HG02973 (cell line): ENCODE measurements around the gene ALLC.
"Not testable (repeated sequence)": the region's sequence is repeated elsewhere in the genome, so short reads cannot be mapped to it uniquely, and the experiment has no call there.

Source experiments
- ATAC-seq: cut with Tn5 transposase; IDR thresholded peaks from one replicate; pipeline ENCODE4 v1.9.1; 2021; ENCODE audit warnings: moderate library complexity; ENCODE audit not compliant: unreplicated experiment

ALLC gene

DNA sequence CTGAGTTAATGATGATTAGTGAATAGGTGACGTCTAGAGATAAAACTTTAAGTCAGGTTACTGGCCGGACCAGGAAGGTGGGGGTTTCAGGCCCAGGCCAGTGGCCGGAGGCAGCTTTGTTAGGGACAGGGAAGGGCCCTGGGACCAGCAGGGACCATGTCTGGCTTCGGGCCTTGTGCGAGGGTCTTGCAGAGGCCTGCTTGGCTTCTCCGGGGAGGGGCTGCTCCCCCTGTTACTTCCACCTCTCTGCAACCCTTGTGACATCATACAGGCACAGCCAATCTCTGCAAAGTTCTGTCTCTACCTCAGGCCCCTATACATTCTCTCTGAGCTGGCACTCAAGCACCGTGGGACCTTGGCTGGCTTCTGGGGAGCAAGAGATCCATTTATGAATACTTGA lies at the start of gene ALLC:
Gene ALLC, plus strand, starts transcription at position 320 of the 400 bp plus-strand sequence. CDS start 12,958 bp downstream, outside the sequence.
- ATAC-seq, result no peak

DNA sequence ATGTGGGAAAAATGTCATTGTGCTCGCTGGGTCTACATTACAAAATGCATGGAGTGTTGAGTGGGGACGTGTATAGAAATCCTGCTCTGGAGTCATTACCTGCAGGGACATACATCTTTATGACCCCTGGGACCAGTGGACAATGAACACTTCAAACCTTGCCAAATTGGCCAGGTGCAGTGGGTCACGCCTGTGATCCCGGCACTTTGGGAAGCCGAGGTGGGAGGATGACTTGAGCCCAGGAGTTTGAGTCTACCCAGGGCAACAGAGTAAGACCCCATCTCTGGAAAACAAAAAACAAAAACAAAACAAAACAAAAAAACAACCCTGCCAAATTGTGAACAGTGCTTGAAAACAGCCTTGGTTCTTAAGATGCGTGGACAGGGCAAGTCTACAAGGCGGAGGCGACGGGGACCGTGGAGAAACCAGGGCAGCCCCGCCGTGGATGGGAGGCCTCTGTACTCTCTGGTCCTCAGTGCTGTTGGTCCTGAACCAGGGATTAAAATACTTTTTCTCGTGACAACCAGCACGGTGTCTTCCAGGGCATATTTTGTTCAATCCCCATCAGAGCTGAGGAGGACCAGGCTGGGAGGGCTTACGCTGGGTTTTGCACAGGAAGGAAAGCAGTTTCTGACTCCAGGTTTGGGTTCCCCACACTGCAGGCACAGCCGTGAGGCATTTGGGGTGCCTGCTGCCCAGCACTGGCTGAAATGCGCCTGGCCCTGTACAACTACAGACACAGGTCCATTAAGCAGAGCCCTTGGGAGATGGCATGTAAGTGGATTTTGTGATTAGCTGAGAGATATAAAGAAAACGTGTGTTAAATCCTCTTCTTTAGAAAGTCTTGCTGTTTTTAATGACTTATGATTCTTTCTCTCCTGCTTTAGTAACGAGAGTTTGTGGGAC lies 49.4 kb upstream of the ALLC start:
- no peak for ATAC-seq

DNA sequence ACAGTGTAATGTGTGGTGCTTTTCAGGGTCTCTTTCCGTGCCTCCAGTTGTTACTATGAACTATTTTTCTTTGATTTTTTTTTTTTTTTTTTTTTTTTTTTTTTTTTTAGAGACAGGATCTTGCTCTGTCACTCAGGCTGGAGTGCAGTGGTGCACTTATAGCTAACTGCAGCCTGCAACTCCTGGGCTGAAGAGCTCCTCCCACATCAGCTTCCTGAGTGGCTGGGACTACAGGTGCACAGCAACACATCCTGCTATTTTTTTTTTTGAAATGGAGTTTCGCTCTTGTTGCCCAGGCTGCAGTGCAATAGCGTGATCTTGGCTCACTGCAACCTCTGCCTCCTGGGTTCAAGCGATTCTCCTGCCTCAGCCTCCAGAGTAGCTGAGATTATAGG lies 48.7 kb upstream of the ALLC start:
- ATAC-seq, result not testable (repeated sequence)

DNA sequence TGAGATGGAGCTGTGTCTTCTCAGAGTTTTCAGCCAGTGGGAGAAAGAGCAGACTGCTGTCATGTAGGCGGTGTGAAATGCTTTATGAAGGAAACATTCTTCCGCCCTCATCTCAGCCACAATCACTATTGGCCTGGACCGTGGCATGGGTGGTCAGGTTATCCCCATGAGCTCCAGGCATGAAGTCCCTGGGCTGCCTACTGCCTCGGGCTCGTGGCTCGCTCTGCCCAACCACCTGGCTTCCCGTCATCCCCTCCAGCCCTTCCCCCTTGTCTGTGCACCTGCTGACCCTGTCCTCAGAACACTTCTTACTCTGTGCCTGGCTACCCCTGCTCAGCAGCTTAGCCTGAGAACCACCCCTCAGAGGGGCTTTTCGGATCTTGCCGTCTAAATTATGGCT lies 47.6 kb upstream of the ALLC start:
- no peak for ATAC-seq

DNA sequence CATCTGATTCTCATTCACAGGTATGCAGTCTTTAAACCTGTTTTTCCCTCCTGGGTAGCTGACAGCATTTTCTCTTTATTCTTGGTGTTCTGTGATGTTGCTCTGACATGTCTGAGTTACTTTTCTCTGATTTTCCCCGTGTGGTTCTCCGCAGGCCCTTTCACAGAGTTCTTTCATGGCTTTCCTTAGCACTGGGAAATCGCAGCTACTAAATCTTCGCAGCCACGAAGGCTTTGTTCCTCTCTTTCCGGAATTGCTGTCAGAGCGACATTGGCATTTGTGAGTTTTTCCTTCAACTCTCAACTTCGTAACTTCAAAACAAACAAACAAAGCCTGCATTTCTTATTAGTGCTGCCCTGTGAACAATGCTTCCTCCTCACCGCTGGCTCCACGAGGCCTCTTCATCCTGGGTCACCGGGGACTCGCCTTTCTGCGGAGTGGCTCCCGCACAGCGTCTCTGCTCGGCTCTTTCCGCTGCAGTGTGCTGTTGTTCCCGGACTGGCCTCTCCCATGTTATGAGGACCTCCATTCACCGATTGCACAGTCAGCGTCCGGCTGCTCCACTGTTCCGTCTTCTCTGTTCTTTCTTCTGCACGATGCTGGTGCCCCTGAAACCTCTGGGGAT lies 47.0 kb upstream of the ALLC start:
- ATAC-seq, result no peak

DNA sequence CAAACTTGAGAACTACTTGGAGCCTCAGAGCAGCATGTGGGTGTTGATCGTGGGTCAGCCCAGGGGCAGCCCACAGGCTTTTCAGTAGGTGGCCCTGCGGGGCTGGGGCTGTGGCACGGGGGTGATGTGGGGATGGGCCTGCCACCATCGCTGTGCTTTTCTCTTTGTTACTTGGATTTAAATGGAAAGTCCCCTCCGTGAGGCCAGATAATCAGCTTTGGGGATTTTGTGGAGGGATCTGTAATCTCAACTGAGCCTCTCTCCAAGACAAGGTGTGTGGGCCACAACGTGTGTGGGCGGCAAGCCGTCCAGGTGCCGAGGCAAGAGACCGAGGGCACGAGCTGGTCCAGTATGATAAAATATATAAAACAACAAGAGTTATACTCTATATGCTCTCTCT lies 46.4 kb upstream of the ALLC start:
- ATAC-seq, result no peak

DNA sequence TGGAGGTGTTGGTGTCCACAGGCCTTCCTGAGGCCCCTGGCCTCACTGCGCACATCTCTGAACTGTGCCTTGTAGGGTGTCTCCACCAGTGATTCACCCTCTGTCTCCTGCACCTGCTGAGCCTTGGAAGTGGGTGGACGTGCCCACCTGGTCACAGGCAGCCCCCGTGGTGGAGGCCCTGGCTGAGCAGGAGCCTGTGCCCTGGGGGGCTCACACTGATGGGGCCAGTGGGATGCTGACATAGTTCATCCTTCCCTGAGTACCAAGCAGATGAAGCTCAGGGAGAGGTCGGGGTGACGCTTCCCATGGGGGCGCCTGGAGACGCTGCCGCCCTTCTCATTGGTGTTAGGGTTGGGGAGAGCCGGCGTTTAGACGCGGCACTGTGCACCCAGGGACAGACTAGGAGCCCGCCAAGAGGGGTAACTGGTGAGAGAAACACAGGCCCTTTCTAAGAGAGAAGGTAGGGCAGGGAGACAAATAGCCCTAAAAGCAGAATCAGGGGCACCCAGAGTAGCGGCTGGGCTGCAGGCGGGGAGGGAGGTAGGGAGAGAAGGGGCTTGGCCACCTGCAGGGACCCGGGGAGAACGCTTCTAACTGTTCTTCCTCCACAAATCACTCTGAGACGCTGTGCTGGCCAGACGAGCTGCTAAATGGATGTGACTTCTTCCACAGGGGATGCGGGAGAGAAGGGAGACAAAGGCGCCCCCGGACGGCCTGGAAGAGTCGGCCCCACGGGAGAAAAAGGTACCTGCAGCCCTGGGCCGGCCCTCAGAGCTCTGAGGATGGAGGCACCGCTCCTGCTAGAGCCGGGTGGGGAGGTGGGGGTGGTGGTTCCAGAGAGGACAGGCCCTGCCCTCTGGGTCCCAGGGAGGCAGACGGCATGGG lies 45.1 kb upstream of the ALLC start:
- ATAC-seq, result no peak

DNA sequence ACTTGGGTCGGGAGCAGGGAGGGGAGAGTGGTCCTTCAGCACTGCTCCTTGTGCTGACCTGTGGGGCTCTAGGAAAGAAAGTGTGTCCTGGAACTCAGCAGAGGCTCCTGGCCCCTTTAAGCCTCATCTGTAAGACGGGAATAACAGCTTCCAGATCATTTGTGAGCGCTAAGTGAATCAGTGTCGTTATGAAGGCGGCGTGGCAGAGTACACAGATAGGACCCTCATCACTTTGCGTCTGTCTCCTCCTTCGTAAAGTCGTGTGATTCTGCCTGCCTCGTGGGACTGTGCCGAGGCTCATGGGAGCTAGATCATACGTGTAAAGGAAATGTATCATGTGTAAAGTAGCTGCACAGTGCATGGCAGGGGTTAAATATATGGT lies 44.5 kb upstream of the ALLC start:
- no peak for ATAC-seq

DNA sequence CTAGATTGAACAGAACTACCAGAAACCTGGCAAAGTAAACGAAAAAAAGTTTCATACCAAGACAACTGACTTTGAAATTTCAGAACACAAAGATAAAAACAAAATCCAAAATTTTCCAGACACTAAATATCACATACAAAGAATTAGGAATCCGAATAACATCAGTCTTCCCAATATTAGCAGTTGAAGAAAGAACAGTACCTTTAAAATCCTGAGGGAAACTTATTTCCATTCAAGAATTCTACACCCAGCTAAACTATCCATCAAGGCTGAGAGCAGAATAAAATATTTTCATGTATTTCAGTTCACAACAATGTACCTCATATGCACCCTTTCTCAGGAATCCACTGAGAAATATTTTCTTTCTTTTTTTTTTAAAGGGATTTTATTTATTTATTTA lies 43.3 kb upstream of the ALLC start:
- not testable (repeated sequence) for ATAC-seq

DNA sequence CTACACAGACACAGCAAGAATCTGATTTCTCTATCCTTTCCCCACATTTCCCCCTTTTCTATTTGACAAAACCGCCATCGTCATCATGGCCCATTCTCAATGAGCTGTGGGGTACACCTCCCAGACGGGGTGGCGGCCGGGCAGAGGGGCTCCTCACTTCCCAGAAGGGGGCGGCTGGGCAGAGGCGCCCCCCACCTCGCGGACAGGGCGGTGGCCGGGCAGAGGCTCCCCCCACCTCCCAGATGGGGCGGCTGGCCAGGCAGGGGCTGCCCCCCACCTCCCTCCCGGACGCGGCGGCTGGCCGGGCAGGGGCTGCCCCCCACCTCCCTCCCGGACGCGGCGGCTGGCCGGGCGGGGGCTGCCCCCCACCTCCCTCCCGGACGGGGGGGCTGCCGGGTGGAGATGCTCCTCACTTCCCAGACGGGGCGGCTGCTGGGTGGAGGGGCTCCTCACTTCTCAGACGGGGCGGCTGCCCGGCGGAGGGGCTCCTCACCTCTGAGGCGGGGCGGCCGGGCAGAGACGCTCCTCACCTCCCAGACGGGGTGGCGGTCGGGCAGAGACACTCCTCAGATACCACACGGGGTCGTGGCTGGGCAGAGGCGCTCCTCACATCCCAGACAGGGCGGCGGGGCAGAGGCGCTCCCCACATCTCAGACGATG lies 42.3 kb upstream of the ALLC start:
- ATAC-seq, result not testable (repeated sequence)

DNA sequence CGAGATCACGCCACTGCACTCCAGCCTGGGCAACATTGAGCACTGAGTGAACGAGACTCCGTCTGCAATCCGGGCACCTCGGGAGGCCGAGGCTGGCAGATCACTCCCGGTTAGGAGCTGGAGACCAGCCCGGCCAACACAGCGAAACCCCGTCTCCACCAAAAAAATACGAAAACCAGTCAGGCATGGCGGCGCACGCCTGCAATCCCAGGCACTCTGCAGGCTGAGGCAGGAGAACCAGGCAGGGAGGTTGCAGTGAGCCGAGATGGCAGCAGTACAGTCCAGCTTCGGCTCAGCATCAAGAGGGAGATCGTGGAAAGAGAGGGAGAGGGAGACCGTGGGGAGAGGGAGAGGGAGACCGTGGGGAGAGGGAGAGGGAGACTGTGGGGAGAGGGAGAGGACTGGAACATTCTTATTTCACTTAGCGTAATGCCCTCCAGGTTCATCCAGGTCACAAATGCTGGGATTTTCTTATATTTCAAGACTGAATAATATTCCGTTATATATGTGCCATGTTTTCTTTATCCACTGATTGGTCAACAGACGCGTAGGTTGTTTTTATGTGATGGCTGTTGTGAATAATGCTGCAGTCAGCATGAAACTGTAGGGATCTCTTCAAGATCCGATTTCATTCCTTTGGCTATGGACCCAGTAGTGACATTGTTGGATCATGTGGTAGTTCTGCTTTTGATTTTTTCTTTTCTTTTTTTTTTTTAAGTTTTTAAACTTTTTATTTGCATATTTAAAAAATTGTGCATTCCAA lies 41.4 kb upstream of the ALLC start:
- ATAC-seq, result not testable (repeated sequence)

DNA sequence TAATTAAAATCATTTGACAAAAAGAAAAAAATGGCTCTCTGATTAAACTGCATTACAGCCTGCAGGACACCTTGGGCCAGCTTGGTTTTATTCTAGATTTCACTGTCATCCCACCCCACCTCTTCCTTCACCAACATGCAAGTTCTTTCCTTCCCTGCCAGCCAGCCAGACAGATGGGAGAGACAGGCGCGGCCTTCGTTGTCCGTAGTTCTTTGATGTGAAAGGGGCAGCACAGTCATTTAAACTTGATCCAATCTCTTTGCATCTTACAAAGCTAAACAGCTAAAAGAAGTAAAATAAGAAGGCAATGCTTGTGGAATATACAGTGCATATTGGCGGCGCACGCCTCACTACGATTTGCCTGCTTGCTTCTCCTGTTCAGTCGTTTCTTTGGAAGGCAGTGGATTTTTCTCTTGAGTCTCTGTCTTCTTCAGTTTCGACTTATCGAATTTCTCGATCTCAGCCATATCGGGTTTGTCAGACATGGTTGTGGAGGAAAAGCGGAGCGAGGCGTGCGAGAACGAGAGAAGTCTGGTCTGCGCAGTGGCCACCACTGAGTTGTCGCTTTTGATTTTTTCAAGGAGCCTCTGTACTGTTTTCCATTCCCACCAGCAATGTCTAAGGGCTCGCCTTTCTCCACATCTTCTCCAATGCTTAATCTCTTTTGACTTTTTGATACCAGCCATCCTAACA lies 40.7 kb upstream of the ALLC start:
- ATAC-seq, result no peak

DNA sequence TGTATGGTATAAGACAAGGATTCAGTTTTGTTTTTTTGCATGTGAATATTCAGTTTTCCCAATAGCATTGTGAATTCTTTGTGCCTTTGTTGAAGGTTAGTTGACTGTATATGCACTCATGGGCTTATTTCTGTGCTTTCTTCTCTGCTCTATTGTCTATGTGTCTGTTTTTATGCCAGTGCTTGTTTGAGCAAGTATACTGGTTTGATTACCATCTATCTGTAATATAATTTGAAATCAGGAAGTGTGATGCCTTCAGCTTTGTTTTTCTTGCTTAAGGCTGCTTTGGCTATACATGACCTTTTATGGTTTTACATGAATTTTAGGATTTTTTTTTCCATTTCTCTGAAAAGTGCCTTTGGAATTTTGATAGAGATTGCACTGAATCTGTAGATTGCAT lies 39.6 kb upstream of the ALLC start:
- no peak for ATAC-seq

DNA sequence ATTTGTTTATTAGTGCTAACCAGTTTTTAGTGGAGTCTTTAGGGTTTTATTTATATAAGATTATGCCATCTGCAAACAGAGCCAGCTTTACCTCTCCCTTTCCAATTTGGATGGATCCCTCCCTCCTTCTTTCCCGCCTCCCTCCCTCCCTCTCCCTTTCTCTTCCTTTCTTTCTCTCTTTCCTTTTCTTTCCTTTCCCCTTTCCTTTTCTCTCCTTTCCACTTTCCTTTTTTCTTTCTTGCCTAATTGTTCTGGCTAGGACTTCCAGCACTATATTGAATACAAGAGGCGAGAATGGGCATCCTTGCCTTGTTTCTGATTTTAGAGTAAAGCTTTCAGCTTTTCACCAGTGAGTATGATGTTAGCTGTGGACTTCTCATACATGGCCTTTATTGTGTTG lies 39.0 kb upstream of the ALLC start:
- ATAC-seq, result no peak

DNA sequence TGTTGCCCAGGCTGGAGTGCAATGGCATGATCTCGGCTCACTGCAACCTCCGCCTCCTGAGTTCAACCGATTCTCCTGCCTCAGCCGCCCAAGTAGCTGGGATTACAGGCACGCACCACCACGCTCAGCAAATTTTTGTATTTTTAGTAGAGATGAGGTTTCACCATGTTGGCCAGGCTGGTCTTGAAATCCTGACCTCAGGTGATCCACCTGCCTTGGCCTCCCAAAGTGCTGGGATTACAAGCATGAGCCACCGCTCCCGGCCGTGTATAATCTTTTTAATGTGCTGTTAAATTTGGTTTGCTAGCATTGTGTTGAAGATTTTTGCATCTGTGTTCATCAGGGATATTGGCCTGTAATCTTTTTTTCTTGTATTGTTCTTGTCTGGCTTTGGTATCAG lies 38.3 kb upstream of the ALLC start:
- not testable (repeated sequence) for ATAC-seq

DNA sequence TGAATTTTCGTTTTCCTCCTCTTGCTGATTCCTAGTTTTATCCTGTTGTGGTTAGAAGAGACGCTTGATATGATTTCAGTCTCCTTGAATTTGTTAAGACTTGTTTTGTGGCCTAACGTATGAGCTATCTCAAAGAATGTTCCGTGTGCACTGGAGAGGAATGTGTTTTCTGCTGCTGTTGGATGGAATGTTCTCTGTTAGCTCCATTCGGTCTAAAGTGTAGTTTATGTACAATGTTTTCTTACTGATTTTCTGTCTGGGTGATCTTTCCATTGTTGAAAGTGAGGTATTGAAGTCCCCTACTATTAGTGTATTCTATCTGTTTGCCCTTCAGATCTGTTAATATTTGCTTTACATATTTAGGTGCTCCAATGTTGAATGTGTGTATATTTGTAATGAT lies 37.2 kb upstream of the ALLC start:
- ATAC-seq, result no peak

DNA sequence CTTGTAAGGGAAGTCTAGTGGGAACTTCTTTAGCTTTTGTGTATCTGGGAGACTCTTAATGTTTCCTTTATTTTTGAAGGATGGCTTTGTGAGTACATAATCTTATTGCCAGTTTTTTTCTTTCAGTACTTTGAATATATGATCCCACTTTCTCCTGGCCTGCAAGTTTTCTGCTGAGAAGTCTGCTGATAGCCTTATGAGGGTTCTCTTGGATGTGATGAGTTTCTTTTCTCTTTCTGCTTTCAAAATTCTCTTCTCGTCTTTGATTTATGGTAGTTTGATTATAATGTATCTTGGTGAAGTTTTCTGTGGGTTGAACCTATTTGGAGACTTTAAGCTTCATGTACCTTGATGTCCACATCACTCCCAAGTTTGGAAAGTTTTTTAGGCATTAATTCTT lies 35.0 kb upstream of the ALLC start:
- ATAC-seq, result no peak

DNA sequence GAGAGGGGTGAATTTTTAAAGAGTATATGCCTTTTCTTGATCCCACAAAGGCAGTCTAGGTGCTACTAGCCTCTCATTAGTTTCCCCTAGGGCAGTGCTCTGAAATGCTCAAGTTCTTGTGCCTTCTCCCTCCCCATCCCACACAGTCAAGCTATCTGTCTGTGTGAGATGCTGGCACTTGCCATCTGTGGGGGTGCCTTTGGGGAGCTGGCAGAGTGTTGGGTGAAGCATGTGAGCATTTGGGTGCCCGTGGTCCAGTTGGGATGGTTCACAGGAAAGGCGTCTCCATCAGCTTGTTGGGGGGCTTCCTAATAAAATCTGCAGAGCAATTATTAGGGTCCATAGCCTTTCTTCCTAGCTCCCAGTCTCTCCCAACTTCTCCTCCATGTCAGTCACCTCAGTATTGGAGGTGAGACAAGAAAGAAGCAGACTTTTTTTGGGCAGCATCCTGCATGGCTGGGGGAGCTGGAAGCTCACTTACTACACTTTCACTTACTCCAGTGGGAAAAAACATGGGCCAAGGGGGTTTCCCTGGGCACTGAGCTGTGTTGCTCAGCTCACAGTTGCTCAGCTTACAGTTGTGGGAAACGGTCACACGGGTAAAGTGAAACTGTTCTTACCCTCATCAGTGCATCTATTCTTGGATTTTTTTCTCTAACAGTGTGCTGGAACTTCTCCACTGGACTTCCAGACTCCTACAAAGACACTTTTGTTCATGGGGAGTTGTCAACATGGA lies 33.8 kb upstream of the ALLC start:
- peak; percentile 56 for ATAC-seq

DNA sequence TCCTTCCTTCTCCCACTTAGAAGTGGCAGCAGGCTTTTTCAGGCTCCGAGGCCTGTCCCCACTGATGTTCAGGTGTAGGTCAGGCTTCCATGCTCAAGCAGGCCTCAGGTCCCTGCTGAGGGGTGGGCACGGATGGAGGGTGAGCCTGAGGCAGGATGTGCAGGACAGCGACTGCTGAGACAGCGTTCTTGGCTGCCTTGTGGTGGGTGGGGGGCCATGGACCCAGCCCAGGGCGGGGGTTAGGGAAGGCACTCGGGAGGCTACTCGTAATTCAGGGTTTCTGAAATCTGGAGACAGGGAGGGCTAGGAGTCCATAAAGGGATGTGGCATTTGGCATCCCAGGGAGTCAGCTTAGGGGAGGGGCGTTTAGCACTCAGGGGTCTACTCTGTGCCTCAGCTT lies 32.8 kb upstream of the ALLC start:
- no peak for ATAC-seq
